HG02759 (cell line): ENCODE measurements around the gene ZDHHC17.
"Not testable (repeated sequence)": the region's sequence is repeated elsewhere in the genome, so short reads cannot be mapped to it uniquely, and the experiment has no call there.

ENCODE experiments used
- ATAC-seq: cut with Tn5 transposase; IDR thresholded peaks from one replicate; pipeline ENCODE4 v1.9.1; 2021; ENCODE audit warnings: mild to moderate bottlenecking, moderate library complexity; ENCODE audit not compliant: unreplicated experiment

Gene ZDHHC17, protein sequence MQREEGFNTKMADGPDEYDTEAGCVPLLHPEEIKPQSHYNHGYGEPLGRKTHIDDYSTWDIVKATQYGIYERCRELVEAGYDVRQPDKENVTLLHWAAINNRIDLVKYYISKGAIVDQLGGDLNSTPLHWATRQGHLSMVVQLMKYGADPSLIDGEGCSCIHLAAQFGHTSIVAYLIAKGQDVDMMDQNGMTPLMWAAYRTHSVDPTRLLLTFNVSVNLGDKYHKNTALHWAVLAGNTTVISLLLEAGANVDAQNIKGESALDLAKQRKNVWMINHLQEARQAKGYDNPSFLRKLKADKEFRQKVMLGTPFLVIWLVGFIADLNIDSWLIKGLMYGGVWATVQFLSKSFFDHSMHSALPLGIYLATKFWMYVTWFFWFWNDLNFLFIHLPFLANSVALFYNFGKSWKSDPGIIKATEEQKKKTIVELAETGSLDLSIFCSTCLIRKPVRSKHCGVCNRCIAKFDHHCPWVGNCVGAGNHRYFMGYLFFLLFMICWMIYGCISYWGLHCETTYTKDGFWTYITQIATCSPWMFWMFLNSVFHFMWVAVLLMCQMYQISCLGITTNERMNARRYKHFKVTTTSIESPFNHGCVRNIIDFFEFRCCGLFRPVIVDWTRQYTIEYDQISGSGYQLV

DNA sequence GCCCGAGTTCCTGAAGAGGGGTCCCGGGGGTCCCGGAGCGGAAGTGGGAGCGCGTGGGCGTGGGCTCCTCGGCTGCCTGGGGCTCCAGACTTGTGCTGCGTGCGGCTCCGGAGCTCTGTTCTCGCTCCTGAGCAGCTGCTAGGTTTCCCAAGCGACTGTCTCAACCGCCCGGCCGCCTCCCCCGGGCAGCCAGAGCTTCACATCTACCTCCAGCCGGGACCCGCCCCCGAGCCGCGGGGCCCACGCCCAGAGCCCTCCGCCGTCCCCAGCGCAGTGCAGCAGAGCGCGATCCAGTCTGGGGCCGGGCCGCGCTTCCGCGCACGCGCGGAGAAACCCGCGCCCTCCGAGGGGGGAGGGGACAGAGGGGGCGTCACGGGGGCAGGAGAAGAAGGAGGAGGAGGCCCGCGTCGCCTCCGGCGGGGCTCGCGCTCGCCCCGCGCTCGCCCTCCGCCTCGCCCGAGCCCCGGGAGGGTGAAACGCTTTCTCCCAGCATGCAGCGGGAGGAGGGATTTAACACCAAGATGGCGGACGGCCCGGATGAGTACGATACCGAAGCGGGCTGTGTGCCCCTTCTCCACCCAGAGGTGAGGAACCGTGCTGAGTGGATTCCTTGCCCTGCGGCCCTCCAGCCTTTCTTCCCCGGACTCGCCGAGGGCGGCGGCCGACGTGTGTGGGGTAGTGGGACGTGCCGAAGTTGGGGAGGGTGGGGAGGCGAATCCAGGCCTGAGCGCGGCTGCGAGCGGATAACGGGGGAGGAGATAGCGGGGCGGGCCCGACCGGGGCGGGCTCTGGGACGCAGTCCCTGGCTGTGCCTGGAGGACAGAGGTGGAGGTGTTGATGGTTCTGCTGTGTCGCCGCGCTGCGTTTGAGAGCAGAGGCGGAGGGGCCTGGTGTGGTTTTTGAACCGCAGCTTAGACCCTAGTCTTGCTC lies at the start of gene ZDHHC17:
Gene ZDHHC17 (plus strand): TSS at position 370 of the 930 bp plus-strand sequence. CDS start 122 bp downstream, at position 492.
- ATAC-seq = peak; percentile 91

DNA sequence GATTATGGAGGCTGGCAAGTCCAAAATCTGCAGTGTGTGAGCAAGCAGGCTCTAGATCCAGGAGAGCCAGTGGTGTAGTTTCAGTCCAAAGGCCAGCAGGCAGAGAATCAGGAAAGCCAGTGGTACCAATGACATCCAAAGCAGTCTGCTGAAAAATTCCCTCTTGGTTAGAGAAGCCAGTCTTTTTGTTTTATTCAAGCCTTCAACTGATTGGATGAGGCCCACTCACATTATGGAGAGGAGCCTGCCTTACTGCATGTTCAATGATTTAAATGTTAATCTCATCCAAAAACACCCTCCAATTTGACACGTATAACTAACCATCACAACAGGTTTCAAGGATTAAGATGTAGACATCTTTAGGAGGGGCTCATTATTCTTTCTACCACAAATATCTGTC lies 49.5 kb upstream of the ZDHHC17 start:
- ATAC-seq = no peak

DNA sequence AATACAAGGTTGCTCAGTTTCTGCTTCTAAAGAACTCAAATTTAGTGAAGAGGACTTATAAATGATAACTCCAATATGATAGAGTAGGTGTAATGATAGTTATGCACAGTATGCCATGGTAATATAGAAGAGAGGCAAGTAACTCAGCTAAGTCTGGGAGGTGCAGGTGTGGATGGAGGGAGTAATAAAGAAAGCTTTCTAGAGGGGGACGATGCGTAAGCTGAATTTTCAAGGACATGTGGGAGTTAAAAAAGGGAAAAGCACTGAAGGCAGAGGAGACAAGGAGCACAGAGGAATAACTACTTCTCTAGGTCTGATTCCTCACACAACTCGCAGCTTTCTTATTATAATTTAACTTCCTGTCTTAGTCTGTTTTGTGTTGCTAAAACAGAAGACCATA lies 49.1 kb upstream of the ZDHHC17 start:
- no peak for ATAC-seq

DNA sequence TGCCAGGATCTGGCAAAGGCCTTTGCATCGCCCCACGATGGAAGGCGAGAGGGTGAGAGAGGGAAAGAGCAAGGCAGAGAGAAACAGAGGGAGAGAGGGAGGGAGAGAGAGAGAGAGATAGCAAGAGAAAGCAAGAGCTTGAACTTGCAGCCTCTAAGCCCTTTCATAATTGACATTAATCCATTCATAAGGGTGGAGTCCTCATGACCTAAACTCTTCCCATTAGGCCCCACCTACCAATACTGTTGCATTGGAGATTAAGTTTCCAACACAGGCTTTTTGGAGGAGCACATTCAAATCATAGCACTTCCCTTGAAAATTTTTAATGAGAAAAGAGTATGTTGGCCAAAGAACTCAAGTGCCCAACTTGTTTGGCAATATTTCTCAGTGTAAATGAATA lies 48.6 kb upstream of the ZDHHC17 start:
- no peak for ATAC-seq

DNA sequence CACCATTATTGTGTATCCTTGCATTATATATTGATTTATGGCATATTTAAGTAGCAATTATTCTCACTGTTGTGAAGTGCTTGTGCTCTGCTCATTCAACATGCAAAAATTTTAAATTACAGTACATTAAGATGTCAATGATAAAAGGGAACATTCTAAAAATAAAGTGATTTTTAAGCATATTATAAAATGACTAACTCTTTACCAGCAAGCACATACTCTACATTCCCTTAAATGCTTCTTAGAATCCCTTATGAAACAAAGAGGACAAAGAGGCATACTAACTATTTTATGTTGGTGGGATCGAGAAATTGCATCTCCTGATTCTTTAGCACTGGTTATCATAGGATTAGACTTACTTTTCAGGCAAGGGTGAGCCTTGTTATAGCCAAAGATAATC lies 46.6 kb upstream of the ZDHHC17 start:
- ATAC-seq = no peak

DNA sequence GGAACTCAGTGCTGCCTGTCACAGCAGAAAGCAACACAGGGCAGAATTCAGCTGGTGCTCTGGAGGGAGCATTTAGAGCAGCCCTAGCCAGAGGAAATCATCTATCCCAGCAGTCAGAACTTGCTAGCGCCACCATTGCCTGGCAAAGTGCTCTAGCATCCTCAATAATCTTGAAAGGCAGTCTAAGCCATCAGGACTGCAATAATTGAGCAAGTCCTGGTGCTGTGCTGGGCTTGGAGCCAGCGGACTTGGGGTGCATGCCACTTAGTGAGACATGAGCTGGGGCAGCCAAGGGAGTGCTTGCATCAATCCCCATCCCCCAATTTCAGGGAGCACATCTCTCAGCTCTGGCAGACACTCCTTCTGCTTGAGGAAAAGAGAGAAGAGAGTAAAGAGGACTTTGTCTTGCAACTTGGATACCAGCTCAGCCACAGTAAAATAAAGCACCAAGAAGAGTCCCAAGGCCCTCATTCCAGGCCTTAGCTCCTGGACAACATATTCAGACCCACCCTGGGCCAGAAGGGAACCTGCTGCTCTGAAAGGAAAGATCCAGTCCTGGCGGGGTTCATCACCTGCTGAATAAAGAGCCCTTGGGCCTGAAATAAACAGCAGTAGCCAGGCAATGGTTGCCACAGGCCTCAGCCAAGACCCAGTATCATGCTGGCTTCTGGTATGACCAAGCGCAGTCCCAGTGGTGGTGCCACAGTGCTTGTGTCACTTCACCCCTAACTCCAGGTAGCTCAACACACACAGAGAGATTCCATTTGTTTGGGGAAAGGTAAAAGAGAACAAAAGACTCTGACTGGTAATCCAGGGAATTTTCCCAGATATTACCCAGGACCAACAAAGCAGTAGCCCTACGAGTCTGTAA lies 44.5 kb upstream of the ZDHHC17 start:
- no peak for ATAC-seq

DNA sequence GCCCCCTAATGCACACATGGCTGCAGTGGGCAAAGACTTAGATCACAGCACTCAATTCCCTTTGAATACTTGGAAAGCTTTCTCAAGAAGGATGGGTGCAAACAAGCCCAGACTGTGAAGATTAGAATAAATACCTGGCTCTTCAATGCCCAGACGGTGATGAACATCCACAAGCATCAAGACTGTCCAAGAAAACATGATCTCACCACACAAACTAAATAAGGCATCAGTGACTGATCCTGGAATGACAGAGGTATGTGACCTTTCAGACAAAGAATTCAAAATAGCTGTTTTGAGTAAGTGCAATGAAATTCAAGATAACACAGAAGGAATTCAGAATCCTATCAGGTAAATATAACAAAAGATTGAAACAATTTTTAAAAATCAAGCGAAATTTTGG lies 43.8 kb upstream of the ZDHHC17 start:
- no peak for ATAC-seq

DNA sequence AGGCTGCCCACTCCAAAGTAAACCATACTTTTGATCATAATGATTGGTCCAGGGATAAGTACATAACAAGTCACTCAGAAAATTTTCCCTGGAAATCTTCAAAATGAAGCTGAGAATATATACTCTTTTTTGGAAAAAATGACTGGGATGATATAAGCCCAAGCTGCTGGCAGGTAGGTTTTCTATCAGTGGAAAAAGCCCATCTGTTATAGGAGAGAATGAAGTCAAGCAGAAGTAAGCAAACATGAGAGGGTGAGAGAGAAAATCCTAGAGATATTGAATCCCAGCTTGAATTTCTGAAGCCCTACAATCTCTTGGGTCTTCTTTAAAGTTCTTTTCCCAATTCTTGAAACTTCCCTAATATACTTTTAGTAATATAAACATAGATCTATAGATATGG lies 37.3 kb upstream of the ZDHHC17 start:
- no peak for ATAC-seq

DNA sequence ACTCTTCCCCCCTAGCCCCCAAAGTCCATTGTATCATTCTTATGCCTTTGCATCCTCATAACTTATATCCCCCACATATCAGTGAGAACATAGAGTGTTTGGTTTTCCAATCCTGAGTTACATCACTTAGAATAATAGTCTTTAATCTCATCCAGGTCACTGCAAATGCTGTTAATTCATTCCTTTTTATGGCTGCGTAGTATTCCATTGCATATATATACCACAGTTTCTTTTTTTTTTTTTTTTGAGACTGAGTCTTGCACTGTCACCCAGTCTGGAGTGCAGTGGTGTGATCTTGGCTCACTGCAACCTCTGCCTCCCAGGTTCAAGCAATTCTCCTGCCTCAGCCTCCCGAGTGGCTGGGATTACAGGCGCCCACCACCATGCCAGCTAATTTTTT lies 31.7 kb upstream of the ZDHHC17 start:
- ATAC-seq = not testable (repeated sequence)

DNA sequence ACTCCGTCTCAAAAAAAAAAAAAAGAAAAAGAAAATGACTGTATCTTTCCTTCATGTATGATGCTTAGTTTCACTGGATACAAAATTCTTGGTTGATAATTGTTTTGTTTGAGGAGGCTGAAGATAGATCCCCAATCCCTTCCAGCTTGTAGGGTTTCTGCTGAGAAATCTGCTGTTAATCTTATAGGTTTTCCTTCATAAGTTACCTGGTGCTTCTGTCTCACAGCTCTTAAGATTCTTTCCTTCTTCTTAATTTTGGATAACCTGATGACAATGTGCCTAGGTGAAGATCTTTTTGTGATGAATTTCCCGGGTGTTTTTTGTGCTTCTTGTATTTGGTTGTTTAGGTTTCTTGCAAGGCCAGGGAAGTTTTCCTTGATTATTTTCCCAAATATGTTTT lies 26.2 kb upstream of the ZDHHC17 start:
- not testable (repeated sequence) for ATAC-seq

DNA sequence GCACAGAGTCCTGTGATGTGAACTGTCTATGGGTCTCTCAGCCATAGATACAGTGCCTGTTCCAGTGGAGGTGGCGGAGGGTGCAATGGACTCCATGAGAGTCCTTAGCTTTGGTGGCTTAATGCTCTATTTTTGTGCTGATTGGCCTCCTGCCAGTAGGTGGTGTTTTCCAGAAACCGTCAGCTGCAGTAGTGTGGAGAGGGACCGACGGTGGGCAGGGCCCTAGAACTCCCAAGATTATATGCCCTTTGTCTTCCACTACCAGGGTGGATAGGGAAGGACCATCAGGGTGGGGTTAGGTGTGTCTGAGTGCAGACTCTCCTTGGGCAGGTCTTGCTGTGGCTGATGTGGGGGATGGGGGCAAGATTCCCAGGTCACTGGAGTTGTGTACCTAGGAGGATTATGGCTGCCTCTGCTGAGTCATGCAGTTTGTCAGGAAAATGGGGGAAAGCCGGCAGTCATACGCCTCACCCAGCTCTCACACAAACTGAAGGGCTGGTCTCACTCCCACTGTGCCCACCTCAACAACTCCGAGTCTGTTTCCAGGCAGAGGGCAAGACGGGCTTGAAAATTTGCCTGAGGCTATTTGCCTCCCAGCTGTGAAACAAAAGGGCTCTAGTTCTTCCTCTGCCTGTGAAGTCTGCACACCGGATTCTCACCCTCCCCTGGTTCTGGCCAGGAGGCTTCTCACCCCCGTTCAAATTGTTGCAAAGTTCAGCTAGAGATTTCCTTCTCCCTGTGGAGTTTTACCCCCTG lies 24.9 kb upstream of the ZDHHC17 start:
- ATAC-seq = no peak

DNA sequence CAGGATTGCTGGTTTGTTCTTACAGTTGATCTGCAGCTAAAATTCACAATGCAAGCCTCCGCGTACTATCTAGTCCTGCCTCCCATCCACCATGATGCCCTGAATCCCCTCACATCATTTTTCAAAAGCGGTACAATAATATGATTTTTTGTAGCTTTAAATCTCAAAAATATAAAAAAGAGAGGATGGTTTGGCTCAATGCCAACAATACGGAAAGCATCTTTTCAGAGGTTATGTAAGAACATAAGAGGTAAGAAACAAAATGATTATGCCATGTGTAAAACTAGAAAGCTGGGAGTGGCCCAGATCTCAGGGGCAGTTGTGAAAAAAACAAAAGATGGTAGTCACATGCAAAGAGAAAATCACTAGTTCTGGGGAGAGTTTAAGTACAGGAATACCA lies 24.0 kb upstream of the ZDHHC17 start:
- no peak for ATAC-seq

DNA sequence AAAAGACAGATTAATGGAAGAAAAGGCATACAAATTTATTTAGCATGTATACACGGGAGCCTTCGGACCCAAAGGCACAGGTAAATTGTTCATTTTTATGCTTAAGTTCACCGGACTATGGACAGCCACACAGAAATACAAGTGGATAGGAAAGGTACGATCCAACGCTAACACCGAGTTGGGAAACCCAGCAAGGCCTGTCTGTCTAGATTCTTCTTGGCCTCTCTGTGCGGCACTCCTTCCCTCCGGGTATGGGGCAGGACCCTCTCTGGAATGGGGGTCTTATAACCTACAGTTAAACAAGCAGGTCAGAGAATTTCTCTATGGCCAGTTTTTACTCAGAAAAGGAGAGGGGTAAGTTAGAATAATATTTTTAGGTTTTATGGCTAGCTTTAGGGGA lies 23.4 kb upstream of the ZDHHC17 start:
- no peak for ATAC-seq

DNA sequence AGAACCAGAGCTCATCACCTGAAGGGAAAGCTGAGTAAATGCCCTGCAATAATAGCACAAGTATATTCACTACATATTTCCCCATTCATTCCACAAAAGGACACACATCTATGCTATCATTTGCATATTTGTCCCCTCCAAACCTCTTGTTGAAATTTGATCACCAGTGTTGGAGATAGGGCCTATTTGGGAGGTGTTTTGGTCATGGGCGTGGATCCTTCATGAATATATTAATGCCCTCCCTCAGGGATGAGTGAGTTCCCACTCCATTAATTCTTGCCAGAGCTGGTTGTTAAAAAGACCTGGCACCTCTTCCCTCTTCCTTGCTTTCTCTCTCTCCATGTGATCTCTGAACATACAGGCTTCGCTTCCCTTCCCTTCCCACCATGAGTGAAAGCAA lies 18.6 kb upstream of the ZDHHC17 start:
- no peak for ATAC-seq

DNA sequence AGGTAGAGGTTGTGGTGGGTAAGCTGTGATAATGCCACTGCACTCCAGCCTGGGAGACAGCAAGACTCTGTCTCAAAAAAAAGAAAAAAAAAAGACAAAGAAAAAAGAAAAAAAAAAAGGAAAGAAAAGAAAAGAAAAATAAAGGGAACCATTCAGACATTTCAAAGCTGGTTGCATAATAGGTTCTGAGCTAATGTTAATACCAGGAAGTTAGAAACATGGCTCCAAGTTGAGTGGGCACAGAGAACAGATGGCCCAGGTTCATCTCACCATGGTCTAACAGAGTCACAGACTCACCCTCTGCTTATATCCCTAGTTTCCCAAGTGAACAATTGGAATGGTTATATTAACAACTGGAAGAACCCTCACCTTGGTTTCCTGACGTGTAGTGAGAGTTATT lies 17.4 kb upstream of the ZDHHC17 start:
- ATAC-seq = no peak

DNA sequence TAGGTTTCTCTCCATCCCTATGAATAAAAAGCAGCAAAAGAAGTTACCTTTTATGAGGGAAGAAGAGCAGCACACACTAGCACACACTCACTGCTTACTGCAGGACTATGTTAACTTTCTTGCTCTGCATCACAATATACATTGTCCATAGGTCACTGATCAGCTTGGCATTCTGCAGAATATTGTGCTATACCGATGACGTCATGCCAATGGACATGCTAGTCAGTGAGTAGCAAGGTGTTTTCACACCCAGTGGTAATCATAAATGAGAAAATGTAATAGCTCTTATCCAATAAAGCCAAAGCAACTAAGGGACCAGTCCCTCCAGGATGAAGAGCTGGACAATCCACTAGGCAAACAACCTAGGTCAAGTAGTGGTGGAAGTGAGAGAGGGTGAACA lies 16.7 kb upstream of the ZDHHC17 start:
- ATAC-seq = no peak

DNA sequence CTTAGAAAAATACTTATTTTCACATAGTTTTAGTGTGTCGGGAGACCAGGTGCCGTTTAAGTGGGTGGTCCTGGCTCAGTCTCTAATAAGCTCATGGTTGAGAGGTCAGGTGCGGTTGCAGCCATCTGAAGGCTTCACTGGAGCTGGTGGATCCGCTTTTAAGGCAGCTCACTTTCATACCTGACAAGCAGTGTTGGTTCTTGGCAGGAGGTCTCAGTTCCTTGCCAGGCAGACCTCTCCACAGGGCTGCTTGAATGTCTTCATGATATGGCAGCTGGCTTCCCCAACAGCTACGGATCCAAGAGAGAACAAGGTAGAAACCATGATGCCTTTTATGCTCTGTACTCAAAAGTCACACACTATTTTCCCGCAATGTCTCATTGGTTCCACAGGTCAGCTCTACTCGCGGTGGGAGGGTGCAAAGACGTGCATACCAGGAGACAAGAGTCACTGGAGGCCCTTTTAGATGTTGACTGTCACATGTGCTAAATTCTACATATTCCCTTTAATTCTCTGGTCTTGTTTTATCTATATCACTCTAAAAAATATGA lies 8.0 kb upstream of the ZDHHC17 start:
- ATAC-seq = no peak

DNA sequence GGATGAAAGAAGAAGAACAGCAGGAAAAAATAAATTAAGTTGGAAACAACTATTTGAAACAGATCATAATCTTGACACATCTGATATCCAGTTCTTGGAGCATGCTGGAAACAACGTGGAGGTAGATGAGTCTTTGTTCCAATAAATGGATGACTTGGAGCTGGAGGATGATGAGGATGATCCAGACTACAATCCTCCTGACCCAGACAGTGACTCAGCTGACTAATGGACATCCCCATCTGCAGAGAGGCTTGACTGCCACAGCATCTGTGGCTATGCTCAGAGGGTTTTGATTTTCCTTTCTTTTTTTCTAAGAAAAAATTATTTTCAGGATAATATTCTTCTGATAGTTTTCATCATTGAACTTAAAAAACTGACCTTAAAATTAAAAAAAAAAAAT lies 6.2 kb upstream of the ZDHHC17 start:
- no peak for ATAC-seq

DNA sequence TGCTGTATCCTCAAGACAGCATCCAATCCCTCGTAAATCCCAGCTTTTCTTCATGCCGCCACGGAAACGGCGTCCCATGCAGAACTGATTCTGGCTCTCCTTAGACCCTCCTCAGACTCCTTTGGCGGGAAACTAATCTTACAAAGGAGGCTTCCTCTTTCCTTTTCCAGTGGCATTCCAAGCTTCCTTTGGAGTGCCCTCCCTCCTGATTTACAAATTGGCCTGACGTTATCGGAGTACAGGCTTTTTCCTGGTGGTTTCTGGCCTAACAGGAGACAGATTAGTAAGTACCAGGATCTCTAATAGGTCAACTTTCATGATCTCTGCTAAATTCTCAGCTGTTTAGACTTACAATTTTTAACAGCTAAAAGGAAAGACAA lies 1.3 kb upstream of the ZDHHC17 start:
- no peak for ATAC-seq

DNA sequence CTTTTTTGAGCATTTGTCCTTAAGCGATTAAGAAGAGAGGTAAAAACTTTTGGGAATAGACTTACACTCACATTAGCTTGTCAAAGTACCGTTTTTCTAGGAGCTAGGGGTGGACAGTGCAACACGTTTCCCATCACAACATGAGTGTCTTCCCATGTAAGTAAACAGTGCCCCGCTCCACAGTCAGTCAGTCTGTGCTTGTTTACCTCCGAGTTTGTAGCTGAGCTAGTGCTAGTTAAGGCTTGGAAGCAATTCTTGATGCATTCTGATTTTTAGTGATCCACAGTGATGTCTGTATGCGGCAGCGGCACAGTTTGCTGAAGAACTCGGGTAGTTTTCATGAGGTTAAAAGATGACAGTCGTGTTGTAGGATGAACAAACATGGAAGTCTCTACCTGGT lies 941 bp downstream of the ZDHHC17 start:
- ATAC-seq = no peak
